Ishikawa (cell line): ENCODE measurements around the gene EMP2.

Experiments used
- CEBPB ChIP-seq: IDR thresholded peaks from 2 replicates; pipeline ENCODE4 v1.6.1; 2012
- CREB1 ChIP-seq: IDR thresholded peaks from 2 replicates; pipeline ENCODE4 v1.6.1; 2012; ENCODE audit warnings: low read depth
- EGR1 ChIP-seq: IDR thresholded peaks from 2 replicates; pipeline ENCODE4 v1.6.1; 2012
- EP300 ChIP-seq: IDR thresholded peaks from 2 replicates; pipeline ENCODE4 v1.6.1; 2012; ENCODE audit warnings: borderline replicate concordance
- FOXM1 ChIP-seq: IDR thresholded peaks from 2 replicates; pipeline ENCODE4 v1.6.1; 2012; ENCODE audit warnings: low read depth, borderline replicate concordance
- NFIC ChIP-seq: IDR thresholded peaks from 2 replicates; pipeline ENCODE4 v1.6.1; 2012
- RAD21 ChIP-seq: IDR thresholded peaks from 2 replicates; pipeline ENCODE4 v1.6.1; 2012; ENCODE audit warnings: low read depth
- TAF1 ChIP-seq: IDR thresholded peaks from 2 replicates; pipeline ENCODE4 v1.6.1; 2012; ENCODE audit warnings: low read depth, mild to moderate bottlenecking
- TCF12 ChIP-seq: IDR thresholded peaks from 2 replicates; pipeline ENCODE4 v1.6.1; 2012; ENCODE audit warnings: low read depth
- TEAD4 ChIP-seq: IDR thresholded peaks from 2 replicates; pipeline ENCODE4 v1.6.1; 2012
- YY1 ChIP-seq: IDR thresholded peaks from 2 replicates; pipeline ENCODE4 v1.6.1; 2012; ENCODE audit warnings: low read depth
- ZBTB7A ChIP-seq: IDR thresholded peaks from 2 replicates; pipeline ENCODE4 v1.6.1; 2012; ENCODE audit warnings: low read depth
- TF ChIP-seq, protein P1 (sequence below): IDR thresholded peaks from 2 replicates; pipeline ENCODE4 v1.6.1; 2012
- TF ChIP-seq, protein P2 (sequence below): IDR thresholded peaks from 2 replicates; pipeline ENCODE4 v1.6.1; 2012; ENCODE audit warnings: low read depth, mild to moderate bottlenecking
- TF ChIP-seq, protein P3 (sequence below): IDR thresholded peaks from 2 replicates; pipeline ENCODE4 v1.6.1; 2012

EMP2 gene

DNA sequence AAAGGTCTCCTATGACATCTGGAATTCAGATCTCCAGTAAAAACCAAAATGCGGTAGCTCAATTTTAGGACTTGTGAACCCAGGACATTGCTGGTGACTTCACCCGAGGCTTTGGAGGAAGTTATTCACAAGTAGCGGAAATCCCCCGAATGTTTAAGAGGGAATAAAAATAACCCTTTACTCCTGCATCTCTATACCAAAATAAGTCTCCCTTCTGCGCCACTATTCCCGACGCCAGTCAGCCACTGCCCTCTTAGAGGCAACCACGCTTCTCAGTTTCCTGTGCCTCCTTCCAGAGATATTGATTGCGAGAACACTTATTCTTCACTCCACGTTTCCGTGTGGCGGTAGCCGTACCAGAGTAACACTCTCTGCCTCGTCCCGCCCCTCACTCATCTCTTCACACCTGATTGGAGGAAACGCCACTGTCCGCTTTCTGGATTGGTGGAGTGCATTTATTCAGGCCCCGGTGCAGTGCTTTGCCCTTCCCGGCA is 27.4 kb downstream of the EMP2 start:
- TF ChIP-seq CREB1 (no peak), NFIC (no peak), EP300 (no peak), TAF1 (no peak)

DNA sequence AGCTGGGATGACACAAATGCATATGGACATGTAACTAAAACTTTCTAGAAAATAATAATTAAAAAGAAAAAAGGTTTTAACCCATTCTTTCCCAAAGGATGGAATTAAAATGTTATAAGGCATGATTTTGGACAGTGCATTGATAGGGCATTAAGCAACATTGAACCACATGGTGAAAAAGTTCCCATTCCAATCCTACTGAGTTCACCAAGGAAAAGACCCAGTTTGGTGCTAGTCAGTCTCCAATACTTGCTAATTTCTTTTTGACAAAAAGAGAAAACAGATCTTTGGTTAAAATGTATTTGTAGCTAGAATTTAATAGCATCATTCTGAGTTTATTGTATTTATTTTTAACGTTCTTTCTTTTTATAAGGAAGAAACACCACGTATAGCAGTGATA is 28.1 kb downstream of the EMP2 start:
- no peak for TF ChIP-seq NFIC
- TF ChIP-seq, protein P1, sequence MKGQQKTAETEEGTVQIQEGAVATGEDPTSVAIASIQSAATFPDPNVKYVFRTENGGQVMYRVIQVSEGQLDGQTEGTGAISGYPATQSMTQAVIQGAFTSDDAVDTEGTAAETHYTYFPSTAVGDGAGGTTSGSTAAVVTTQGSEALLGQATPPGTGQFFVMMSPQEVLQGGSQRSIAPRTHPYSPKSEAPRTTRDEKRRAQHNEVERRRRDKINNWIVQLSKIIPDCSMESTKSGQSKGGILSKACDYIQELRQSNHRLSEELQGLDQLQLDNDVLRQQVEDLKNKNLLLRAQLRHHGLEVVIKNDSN: no peak
- TF ChIP-seq YY1: no peak
- TF ChIP-seq CEBPB: no peak
- TF ChIP-seq TAF1: no peak

DNA sequence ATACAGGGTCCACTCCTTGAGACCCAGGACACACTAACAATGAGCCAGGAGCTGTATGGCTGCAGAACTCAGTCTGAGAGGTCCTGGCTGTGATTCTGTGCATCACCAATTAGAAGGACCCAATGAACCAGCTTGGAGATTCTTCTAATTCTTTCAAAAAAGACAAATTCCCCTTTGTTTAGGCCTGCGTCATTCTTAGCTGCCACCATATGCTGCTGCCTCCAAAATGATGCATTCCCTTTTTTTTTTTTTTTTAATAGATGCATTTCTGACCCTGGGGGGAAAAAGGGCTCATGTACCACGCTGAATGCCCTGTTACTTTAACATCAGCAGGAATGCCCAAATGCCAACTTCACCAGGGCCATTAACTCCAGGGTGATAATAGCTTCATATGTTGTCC is 28.5 kb downstream of the EMP2 start:
- TF ChIP-seq, protein P2, sequence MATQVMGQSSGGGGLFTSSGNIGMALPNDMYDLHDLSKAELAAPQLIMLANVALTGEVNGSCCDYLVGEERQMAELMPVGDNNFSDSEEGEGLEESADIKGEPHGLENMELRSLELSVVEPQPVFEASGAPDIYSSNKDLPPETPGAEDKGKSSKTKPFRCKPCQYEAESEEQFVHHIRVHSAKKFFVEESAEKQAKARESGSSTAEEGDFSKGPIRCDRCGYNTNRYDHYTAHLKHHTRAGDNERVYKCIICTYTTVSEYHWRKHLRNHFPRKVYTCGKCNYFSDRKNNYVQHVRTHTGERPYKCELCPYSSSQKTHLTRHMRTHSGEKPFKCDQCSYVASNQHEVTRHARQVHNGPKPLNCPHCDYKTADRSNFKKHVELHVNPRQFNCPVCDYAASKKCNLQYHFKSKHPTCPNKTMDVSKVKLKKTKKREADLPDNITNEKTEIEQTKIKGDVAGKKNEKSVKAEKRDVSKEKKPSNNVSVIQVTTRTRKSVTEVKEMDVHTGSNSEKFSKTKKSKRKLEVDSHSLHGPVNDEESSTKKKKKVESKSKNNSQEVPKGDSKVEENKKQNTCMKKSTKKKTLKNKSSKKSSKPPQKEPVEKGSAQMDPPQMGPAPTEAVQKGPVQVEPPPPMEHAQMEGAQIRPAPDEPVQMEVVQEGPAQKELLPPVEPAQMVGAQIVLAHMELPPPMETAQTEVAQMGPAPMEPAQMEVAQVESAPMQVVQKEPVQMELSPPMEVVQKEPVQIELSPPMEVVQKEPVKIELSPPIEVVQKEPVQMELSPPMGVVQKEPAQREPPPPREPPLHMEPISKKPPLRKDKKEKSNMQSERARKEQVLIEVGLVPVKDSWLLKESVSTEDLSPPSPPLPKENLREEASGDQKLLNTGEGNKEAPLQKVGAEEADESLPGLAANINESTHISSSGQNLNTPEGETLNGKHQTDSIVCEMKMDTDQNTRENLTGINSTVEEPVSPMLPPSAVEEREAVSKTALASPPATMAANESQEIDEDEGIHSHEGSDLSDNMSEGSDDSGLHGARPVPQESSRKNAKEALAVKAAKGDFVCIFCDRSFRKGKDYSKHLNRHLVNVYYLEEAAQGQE: no peak
- TF ChIP-seq ZBTB7A (no peak), CEBPB (no peak), TCF12 (no peak)

DNA sequence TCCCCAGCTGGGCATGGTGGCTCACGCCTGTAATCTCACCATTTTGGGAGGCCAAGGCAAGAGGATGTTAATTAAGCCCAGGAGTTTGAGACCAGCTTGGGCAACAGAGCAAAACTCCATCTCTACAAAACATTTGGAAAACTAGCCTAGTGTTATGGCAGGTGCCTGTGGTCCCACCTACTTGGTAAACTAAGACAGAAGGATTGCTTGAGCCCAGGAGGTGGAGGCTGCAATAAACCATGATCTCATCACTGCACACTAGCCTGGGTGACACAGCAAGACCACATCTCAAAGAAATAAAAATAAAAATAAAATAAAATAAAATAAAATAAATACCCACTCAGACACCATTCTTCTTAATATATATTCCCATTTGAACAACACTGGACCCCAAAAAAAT is 32.0 kb downstream of the EMP2 start:
- TF ChIP-seq FOXM1: no peak
- TF ChIP-seq TCF12: no peak
- no peak for TF ChIP-seq NFIC

DNA sequence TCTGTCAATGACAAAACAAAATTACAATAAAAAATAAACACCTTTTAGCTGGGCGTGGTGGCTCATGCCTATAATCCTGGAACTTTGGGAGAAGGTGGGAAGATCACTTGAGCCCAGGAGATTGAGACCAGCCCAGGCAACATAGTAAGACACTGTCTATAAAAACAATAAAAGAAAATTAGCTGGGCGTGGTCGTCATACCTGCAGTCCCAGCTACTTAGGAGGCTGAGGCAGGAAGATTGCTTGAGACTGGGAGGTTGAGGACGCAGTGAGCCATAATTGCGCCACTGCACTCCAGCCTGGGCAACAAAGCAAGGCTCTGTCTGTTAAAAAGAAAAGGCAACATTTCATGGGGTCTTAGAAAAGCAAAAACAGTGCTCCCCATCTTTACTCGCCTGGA is 32.7 kb downstream of the EMP2 start:
- TF ChIP-seq EP300 (no peak), ZBTB7A (no peak)

DNA sequence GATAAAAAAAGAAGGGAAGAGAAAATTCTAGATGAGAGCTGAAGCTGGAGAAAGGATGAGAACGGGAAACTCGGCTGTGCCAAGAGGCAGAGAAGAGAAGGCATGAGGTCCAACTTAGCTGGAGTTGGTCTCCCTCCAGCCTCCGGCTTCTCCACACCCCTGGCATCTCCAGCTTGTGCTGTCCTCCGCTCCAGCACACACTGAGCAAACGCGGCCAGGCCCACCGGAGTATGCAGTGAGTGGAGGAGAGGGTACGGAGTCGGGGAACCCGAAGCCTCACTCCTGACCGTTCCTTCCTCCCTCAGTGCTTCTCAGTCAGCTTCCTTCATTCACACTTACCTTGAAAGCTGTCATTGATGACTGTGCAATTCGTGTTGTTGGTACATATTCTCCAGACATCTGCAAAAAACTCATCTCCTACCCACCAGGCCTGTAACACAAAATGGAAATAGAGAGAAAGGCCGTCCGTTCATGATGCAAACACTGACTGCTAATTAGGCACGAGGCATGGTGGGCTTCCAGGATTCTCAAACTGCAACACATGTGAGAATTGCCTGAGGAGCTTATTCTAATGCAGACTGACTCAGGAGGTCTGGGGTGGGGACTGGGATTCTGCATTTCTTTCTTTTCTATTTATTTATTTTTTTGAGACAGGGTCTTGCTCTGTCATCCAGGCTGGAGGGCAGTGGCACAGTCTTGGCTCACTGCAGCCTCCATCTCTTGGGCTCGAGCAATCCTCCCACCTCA is 37.0 kb downstream of the EMP2 start:
- TF ChIP-seq CEBPB (no peak), ZBTB7A (no peak), FOXM1 (no peak), TCF12 (no peak), YY1 (no peak), NFIC (no peak), RAD21 (no peak)
- TF ChIP-seq, protein P1: no peak
- TF ChIP-seq, protein P3, sequence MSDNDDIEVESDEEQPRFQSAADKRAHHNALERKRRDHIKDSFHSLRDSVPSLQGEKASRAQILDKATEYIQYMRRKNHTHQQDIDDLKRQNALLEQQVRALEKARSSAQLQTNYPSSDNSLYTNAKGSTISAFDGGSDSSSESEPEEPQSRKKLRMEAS: no peak
- TF ChIP-seq, protein P2: no peak

DNA sequence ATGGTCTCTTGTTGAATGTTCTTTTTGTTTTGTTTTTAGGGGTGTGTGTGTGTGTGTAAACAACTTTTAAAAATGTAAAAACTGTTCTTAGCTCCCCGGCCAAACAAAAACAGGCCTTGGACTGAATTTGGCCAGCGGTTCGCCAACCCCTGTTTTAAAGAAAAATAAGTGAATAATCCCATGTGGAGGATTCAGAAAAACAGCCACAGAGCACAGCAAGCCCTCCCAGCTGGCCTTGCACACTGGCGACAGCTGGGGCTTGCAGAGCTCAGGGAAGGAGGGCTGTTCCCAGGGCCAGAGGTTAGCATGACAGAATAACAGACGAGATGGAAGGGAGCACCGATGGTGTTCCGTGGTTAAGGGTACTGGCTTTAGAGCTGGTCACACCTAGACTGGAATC is 39.0 kb downstream of the EMP2 start:
- TF ChIP-seq EGR1 (no peak), ZBTB7A (no peak)

DNA sequence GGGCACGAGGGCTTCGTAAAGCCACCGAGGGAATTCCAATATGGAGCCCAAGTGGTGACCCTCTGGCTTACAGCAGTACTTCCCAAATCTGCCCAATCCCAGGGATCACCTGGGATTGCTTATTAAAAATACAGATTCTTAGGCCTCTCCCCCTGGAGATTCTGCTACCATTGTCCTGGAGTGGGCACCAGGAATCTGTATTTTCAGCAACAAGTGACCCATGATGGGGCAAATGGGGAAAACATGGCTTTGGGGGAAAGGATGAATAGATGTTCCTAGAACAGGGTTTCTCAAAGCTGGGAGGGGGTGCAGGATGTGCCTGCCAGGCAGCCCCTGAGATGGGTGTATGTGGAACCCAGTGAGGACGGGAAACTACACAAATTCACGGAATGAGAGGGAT is 40.6 kb downstream of the EMP2 start:
- TF ChIP-seq CEBPB: no peak
- no peak for TF ChIP-seq TEAD4
- no peak for TF ChIP-seq TCF12
- TF ChIP-seq TAF1: no peak
- TF ChIP-seq, protein P3: no peak
- TF ChIP-seq, protein P2: no peak
